H1 (cell line): Measurements from ENCODE around the gene TXLNB. TPM values are rescaled to one million over a fixed set of nuclear protein-coding genes. Genes with fewer than 3 reads are reported as not detected.

Experiments
- CTBP2 ChIP-seq: IDR thresholded peaks from 2 replicates; pipeline ENCODE4 v1.7.0; 2011; ENCODE audit warnings: borderline replicate concordance, mild to moderate bottlenecking, moderate library complexity, mixed read lengths, low read length; ENCODE audit not compliant: insufficient read depth, insufficient read length
- GABPA ChIP-seq: IDR thresholded peaks from 2 replicates; pipeline ENCODE4 v1.6.1; 2011; ENCODE audit warnings: mild to moderate bottlenecking, low read length, moderate library complexity, borderline replicate concordance; ENCODE audit not compliant: insufficient read depth
- PHF8 ChIP-seq: fragments of 200-600 bp; sonication (generic); conservative IDR thresholded peaks from 2 replicates; pipeline ENCODE4 v1.7.1; 2012; ENCODE audit warnings: low read depth, mild to moderate bottlenecking, inconsistent platforms, low read length, moderate library complexity
- RAD21 ChIP-seq, 2 experiments: IDR thresholded peaks in 1 of 2; conservative IDR thresholded peaks in 1 of 2; 2 replicates each; pipeline ENCODE4 v1.6.1; 2011; ENCODE audit warnings: low read depth in 2 of 2, low read length in 2 of 2, improper control_type of control experiment in 1 of 2, inconsistent platforms in 1 of 2, mild to moderate bottlenecking in 1 of 2, moderate library complexity in 1 of 2
- SIN3A ChIP-seq, 2 experiments: IDR thresholded peaks in 1 of 2; conservative IDR thresholded peaks in 1 of 2; 2 replicates each; pipeline ENCODE4 v1.6.1; 2011 to 2012; ENCODE audit warnings: low read length in 2 of 2, improper control_type of control experiment in 1 of 2, low read depth in 1 of 2, mild to moderate bottlenecking in 1 of 2
- USF2 ChIP-seq: IDR thresholded peaks from 2 replicates; pipeline ENCODE4 v1.6.1; 2011; ENCODE audit warnings: low read length, improper control_type of control experiment
- YY1 ChIP-seq: IDR thresholded peaks from 2 replicates; pipeline ENCODE4 v1.6.1; 2011; ENCODE audit warnings: low read depth, mild to moderate bottlenecking, low read length
- polyA plus RNA-seq, 7 experiments: library from polyadenylated mRNA; depleted of rRNA in 3 of 7; stranded (reverse) in 5 of 7; unstranded in 2 of 7; fragments of >200 nt in 5 of 7; fragments of 200-250 nt in 2 of 7; gene quantifications; 1 replicate in 5 of 7; 2 replicates in 1 of 7; 4 replicates in 1 of 7; pipeline versions ENCODE4 v1.2.1 to v1.2.3, GENCODE V29; 2011 to 2013; ENCODE audit warnings: missing spikeins in 2 of 7, mixed read lengths in 2 of 7
- total RNA-seq: library from RNA; stranded (reverse); fragmentation: NEBNext Ultra II Directional; extraction: Animal tissue kit (Norgen Biotek cat#: 25700); gene quantifications from 2 replicates; pipeline ENCODE4 v1.2.1, GENCODE V29; 2021

The TXLNB gene
- total and polyA plus RNA-seq, 2 of the 8 experiments (the other 6 are each of a cell fraction or from before 2014, with no cell fraction given), result 0.05 to 0.17 TPM

GRCh38 chr6:139336488-139336887 is 44.7 kb upstream of the TXLNB start (continued):
- TF ChIP-seq CTBP2 (no peak), YY1 (no peak), SIN3A (conservative IDR thresholded peaks at IDR 0.05 in 1 of 2, IDR thresholded peaks at IDR 0.05 in 1 of 2; ENCODE audit: low read depth in 1 of 2, low read length in 2 of 2) (no peak), RAD21 (IDR thresholded peaks at IDR 0.05 in 1 of 2, conservative IDR thresholded peaks at IDR 0.05 in 1 of 2; ENCODE audit: low read depth in 2 of 2, low read length in 2 of 2) (no peak), GABPA (no peak), USF2 (no peak), PHF8 (no peak)
